Lower leg skin (tissue), 3 donors: ENCODE data around the gene CCSER1.

Experiments
- POLR2A ChIP-seq, 2 donors: fragments of 450-650 bp; IDR thresholded peaks; one replicate each; pipeline ENCODE4 v1.6.1; 2016 to 2017; ENCODE audit warnings: antibody characterized with exemption in 2 of 2, mild to moderate bottlenecking in 1 of 2, moderate library complexity in 1 of 2
- TF ChIP-seq, protein P1 (sequence below), 3 donors: fragments of 450-650 bp; IDR thresholded peaks; one replicate each; pipeline ENCODE4 v1.5.1; 2016; ENCODE audit warnings: antibody characterized with exemption in 3 of 3, mild to moderate bottlenecking in 3 of 3, moderate library complexity in 2 of 3

DNA sequence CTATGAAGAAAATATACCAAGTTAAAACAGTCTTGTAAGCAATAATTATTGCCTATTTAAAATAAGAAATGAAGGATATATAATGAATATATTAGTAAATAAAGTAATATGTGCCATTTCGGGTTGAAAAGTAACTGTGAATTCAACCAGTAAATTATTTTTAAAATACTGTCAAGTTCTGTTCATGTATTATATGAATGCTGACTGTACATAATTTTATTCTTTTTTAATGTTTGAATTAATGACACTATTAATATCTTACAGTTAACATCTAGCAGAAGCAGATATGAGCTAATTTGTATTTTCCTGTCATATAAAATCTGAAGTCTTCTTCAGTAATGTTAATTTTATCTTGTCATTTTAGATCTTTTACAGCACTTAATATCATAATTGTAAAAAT, 632.9 kb downstream of the CCSER1 start:
- TF ChIP-seq, protein P1, sequence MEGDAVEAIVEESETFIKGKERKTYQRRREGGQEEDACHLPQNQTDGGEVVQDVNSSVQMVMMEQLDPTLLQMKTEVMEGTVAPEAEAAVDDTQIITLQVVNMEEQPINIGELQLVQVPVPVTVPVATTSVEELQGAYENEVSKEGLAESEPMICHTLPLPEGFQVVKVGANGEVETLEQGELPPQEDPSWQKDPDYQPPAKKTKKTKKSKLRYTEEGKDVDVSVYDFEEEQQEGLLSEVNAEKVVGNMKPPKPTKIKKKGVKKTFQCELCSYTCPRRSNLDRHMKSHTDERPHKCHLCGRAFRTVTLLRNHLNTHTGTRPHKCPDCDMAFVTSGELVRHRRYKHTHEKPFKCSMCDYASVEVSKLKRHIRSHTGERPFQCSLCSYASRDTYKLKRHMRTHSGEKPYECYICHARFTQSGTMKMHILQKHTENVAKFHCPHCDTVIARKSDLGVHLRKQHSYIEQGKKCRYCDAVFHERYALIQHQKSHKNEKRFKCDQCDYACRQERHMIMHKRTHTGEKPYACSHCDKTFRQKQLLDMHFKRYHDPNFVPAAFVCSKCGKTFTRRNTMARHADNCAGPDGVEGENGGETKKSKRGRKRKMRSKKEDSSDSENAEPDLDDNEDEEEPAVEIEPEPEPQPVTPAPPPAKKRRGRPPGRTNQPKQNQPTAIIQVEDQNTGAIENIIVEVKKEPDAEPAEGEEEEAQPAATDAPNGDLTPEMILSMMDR (IDR thresholded peaks at IDR 0.05): no peak
- TF ChIP-seq POLR2A (IDR thresholded peaks at IDR 0.05): no peak
